DMS153 treated with DMSO at 0.1 percent for 48 hours (cell line): ENCODE measurements around the gene PLCH1.

Source experiments
- DNase-seq: peaks from one replicate; lab custom pipeline; 2025; ENCODE audit not compliant: unreplicated experiment; lab: John Stamatoyannopoulos, UW

Gene PLCH1

GRCh38 chr3:155701882-155702465 is 42.9 kb downstream of the PLCH1 start:
- peak; percentile 47 for DNase-seq

- DNase-seq: no peak
These were observed 47.3 kb downstream of the PLCH1 start for GRCh38 chr3:155697542-155697941.

- no peak for DNase-seq
These were observed 54.0 kb downstream of the PLCH1 start for GRCh38 chr3:155690921-155691320.

- DNase-seq: no peak
These were observed 56.4 kb downstream of the PLCH1 start for GRCh38 chr3:155688481-155688880.

- DNase-seq: no peak
These were observed 61.5 kb downstream of the PLCH1 start for GRCh38 chr3:155683344-155683720.

GRCh38 chr3:155682426-155683343 is 62.2 kb downstream of the PLCH1 start:
- DNase-seq: no peak

GRCh38 chr3:155676252-155676981 is 68.5 kb downstream of the PLCH1 start:
- no peak for DNase-seq

- no peak for DNase-seq
These were observed 69.8 kb downstream of the PLCH1 start for GRCh38 chr3:155675094-155675493.

GRCh38 chr3:155673421-155673820 is 71.5 kb downstream of the PLCH1 start:
- DNase-seq: no peak

- no peak for DNase-seq
These were observed 74.5 kb downstream of the PLCH1 start for GRCh38 chr3:155670335-155670734.

GRCh38 chr3:155667988-155668387 is 76.9 kb downstream of the PLCH1 start:
- DNase-seq: no peak

GRCh38 chr3:155664925-155665695 is 79.8 kb downstream of the PLCH1 start:
- DNase-seq: no peak

- no peak for DNase-seq
These were observed 81.2 kb downstream of the PLCH1 start for GRCh38 chr3:155663467-155664212.

- DNase-seq: no peak
These were observed 83.1 kb downstream of the PLCH1 start for GRCh38 chr3:155661760-155662159.

- DNase-seq: no peak
These were observed 83.8 kb downstream of the PLCH1 start for GRCh38 chr3:155661042-155661441.

- no peak for DNase-seq
These were observed 86.1 kb downstream of the PLCH1 start for GRCh38 chr3:155658671-155659261.

- no peak for DNase-seq
These were observed 86.9 kb downstream of the PLCH1 start for GRCh38 chr3:155658006-155658405.

GRCh38 chr3:155657161-155657560 is 87.7 kb downstream of the PLCH1 start:
- no peak for DNase-seq

GRCh38 chr3:155656466-155656865 is 88.4 kb downstream of the PLCH1 start:
- DNase-seq: no peak
